ENCODE data around the gene ADAMTS17. TPM values are rescaled to one million over a fixed set of nuclear protein-coding genes. Genes with fewer than 3 reads are reported as not detected.

ADAMTS17 gene
- total RNA-seq, 1 experiment from 2014 or later = 1.8 TPM

DNA sequence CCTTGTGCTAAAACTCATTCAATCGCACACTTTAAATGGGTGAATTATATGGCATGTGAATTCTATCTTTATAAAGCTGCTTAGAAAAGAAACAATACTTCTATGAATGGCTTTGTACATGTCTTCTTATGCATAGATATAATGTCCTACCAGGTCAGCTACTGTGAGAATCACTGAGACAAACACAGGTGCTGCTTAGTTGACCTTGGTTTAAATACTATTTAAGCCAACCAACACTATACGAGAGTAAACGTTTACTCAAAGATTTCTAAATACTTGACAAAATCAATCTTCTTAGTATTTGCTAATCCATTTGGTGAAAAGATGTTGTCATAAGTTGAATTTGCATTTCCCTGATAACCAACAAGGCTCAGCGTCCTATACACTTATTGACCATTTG lies 260.3 kb downstream of the ADAMTS17 start:
- Mint-ChIP-seq H3K9me3 (peaks cover 17% of the 10 kb centered on the region), H3K36me3 (peaks cover 11% of the 10 kb centered on the region), H3K4me3 (no peak overlapping the region), H3K27me3 (ENCODE audit: low read depth) (peaks cover 6% of the 10 kb centered on the region; the same call in 1 of the 2 replicates), H3K4me1 (peaks cover 11% of the 10 kb centered on the region), H3K27ac (no peak overlapping the region)
- no peak for DNase-seq (ENCODE audit: low spot score)
- ATAC-seq = no peak
- ChIA-PET POLR2A (no interaction called here), CTCF (no interaction called here)
- TF ChIP-seq MYBL2 (CRISPR knock-in tag; IDR thresholded peaks at IDR 0.05) = no peak
- TF ChIP-seq FOXK1 (CRISPR knock-in tag; IDR thresholded peaks at IDR 0.05) = no peak
- TF ChIP-seq ZNF219 (CRISPR knock-in tag; IDR thresholded peaks at IDR 0.05; ENCODE audit: borderline replicate concordance) = no peak
- TF ChIP-seq NR3C1 (CRISPR knock-in tag; conservative IDR thresholded peaks at IDR 0.05; ENCODE audit: low read depth) = no peak
- TF ChIP-seq, protein P1, sequence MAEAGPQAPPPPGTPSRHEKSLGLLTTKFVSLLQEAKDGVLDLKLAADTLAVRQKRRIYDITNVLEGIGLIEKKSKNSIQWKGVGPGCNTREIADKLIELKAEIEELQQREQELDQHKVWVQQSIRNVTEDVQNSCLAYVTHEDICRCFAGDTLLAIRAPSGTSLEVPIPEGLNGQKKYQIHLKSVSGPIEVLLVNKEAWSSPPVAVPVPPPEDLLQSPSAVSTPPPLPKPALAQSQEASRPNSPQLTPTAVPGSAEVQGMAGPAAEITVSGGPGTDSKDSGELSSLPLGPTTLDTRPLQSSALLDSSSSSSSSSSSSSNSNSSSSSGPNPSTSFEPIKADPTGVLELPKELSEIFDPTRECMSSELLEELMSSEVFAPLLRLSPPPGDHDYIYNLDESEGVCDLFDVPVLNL (CRISPR knock-in tag; IDR thresholded peaks at IDR 0.05; ENCODE audit: borderline replicate concordance, low read depth) = no peak
- TF ChIP-seq MXD4 (CRISPR knock-in tag; IDR thresholded peaks at IDR 0.05; ENCODE audit: borderline replicate concordance) = no peak
- no peak for TF ChIP-seq ZNF138 (CRISPR knock-in tag; conservative IDR thresholded peaks at IDR 0.05)
- TF ChIP-seq, protein P2, sequence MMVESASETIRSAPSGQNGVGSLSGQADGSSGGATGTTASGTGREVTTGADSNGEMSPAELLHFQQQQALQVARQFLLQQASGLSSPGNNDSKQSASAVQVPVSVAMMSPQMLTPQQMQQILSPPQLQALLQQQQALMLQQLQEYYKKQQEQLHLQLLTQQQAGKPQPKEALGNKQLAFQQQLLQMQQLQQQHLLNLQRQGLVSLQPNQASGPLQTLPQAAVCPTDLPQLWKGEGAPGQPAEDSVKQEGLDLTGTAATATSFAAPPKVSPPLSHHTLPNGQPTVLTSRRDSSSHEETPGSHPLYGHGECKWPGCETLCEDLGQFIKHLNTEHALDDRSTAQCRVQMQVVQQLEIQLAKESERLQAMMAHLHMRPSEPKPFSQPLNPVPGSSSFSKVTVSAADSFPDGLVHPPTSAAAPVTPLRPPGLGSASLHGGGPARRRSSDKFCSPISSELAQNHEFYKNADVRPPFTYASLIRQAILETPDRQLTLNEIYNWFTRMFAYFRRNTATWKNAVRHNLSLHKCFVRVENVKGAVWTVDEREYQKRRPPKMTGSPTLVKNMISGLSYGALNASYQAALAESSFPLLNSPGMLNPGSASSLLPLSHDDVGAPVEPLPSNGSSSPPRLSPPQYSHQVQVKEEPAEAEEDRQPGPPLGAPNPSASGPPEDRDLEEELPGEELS (CRISPR knock-in tag; IDR thresholded peaks at IDR 0.05) = no peak
- TF ChIP-seq, protein P3, sequence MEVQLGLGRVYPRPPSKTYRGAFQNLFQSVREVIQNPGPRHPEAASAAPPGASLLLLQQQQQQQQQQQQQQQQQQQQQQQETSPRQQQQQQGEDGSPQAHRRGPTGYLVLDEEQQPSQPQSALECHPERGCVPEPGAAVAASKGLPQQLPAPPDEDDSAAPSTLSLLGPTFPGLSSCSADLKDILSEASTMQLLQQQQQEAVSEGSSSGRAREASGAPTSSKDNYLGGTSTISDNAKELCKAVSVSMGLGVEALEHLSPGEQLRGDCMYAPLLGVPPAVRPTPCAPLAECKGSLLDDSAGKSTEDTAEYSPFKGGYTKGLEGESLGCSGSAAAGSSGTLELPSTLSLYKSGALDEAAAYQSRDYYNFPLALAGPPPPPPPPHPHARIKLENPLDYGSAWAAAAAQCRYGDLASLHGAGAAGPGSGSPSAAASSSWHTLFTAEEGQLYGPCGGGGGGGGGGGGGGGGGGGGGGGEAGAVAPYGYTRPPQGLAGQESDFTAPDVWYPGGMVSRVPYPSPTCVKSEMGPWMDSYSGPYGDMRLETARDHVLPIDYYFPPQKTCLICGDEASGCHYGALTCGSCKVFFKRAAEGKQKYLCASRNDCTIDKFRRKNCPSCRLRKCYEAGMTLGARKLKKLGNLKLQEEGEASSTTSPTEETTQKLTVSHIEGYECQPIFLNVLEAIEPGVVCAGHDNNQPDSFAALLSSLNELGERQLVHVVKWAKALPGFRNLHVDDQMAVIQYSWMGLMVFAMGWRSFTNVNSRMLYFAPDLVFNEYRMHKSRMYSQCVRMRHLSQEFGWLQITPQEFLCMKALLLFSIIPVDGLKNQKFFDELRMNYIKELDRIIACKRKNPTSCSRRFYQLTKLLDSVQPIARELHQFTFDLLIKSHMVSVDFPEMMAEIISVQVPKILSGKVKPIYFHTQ (CRISPR knock-in tag; IDR thresholded peaks at IDR 0.05) = no peak
- TF ChIP-seq, protein P4, sequence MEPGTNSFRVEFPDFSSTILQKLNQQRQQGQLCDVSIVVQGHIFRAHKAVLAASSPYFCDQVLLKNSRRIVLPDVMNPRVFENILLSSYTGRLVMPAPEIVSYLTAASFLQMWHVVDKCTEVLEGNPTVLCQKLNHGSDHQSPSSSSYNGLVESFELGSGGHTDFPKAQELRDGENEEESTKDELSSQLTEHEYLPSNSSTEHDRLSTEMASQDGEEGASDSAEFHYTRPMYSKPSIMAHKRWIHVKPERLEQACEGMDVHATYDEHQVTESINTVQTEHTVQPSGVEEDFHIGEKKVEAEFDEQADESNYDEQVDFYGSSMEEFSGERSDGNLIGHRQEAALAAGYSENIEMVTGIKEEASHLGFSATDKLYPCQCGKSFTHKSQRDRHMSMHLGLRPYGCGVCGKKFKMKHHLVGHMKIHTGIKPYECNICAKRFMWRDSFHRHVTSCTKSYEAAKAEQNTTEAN (CRISPR knock-in tag; IDR thresholded peaks at IDR 0.05) = no peak
- TF ChIP-seq, protein P5, sequence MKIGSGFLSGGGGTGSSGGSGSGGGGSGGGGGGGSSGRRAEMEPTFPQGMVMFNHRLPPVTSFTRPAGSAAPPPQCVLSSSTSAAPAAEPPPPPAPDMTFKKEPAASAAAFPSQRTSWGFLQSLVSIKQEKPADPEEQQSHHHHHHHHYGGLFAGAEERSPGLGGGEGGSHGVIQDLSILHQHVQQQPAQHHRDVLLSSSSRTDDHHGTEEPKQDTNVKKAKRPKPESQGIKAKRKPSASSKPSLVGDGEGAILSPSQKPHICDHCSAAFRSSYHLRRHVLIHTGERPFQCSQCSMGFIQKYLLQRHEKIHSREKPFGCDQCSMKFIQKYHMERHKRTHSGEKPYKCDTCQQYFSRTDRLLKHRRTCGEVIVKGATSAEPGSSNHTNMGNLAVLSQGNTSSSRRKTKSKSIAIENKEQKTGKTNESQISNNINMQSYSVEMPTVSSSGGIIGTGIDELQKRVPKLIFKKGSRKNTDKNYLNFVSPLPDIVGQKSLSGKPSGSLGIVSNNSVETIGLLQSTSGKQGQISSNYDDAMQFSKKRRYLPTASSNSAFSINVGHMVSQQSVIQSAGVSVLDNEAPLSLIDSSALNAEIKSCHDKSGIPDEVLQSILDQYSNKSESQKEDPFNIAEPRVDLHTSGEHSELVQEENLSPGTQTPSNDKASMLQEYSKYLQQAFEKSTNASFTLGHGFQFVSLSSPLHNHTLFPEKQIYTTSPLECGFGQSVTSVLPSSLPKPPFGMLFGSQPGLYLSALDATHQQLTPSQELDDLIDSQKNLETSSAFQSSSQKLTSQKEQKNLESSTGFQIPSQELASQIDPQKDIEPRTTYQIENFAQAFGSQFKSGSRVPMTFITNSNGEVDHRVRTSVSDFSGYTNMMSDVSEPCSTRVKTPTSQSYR (CRISPR knock-in tag; IDR thresholded peaks at IDR 0.05) = no peak

DNA sequence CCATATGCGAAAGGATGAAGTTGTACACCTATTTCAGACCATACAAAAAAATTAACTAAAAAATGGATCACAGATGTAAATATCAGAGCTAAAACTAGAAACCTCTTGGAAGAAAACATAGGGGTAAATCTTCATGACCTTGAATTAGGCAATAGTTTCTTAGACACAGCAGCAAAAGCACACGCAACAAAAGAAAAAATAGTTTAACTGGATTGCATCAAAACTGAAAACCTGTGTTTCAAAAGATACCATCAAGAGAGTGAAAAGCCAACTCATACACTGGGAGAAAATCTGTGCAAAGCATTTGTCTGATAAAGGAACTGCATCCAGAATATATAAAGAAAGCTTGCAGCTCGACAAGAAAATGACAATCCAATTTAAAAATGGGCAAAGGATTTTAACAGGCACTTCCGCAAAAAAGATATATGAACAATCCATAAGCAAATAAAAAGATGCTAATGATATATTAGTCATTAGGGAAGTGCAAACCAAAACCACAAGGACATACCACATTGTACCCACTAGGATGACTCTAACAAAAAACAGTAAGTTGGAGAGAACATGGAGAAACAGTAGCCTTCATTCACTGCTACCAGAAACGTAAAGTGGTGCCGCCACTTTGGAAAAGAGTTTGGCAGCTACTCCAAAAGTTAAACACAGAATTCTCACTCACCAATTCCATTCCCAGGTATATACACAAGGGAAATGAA lies 263.1 kb downstream of the ADAMTS17 start:
- peaks cover 2% of the 10 kb centered on the region; the same call in 1 of the 2 replicates for H3K27me3 Mint-ChIP-seq (ENCODE audit: low read depth)
- no peak for ATAC-seq
- POLR2A ChIA-PET = no interaction called here
- TF ChIP-seq ZNF317 (CRISPR knock-in tag; IDR thresholded peaks at IDR 0.05; ENCODE audit: borderline replicate concordance, low read depth) = no peak
- TF ChIP-seq IRF2 (CRISPR knock-in tag; IDR thresholded peaks at IDR 0.05; ENCODE audit: borderline replicate concordance, low read depth) = no peak
- no peak for TF ChIP-seq ZNF423 (CRISPR knock-in tag; IDR thresholded peaks at IDR 0.05)
- TF ChIP-seq, protein P6, sequence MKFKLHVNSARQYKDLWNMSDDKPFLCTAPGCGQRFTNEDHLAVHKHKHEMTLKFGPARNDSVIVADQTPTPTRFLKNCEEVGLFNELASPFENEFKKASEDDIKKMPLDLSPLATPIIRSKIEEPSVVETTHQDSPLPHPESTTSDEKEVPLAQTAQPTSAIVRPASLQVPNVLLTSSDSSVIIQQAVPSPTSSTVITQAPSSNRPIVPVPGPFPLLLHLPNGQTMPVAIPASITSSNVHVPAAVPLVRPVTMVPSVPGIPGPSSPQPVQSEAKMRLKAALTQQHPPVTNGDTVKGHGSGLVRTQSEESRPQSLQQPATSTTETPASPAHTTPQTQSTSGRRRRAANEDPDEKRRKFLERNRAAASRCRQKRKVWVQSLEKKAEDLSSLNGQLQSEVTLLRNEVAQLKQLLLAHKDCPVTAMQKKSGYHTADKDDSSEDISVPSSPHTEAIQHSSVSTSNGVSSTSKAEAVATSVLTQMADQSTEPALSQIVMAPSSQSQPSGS (CRISPR knock-in tag; IDR thresholded peaks at IDR 0.05; ENCODE audit: borderline replicate concordance, low read depth) = no peak
- TF ChIP-seq, protein P3 (CRISPR knock-in tag; IDR thresholded peaks at IDR 0.05) = no peak
- TF ChIP-seq, protein P7, sequence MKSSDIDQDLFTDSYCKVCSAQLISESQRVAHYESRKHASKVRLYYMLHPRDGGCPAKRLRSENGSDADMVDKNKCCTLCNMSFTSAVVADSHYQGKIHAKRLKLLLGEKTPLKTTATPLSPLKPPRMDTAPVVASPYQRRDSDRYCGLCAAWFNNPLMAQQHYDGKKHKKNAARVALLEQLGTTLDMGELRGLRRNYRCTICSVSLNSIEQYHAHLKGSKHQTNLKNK (CRISPR knock-in tag; IDR thresholded peaks at IDR 0.05) = no peak

More for the DNA sequence above, 263.1 kb downstream of the ADAMTS17 start:
- peaks cover 6% of the 10 kb centered on the region for H3K9me3 Mint-ChIP-seq
- peaks cover 5% of the 10 kb centered on the region for H3K36me3 Mint-ChIP-seq
- CTCF ChIA-PET = no interaction called here
- H3K4me1 Mint-ChIP-seq = peaks cover 11% of the 10 kb centered on the region
- no peak overlapping the region for H3K4me3 Mint-ChIP-seq
- no peak for DNase-seq (ENCODE audit: low spot score)
- H3K27ac Mint-ChIP-seq = no peak overlapping the region
